Activated naive CD4-positive, alpha-beta T cell treated with anti-CD3 and anti-CD28 coated beads for 36 hours (primary cell): ENCODE results near the gene GLRX3. TPM values are rescaled to one million over a fixed set of nuclear protein-coding genes. Genes with fewer than 3 reads are reported as not detected.
"Not testable (repeated sequence)": the region's sequence is repeated elsewhere in the genome, so short reads cannot be mapped to it uniquely, and the experiment has no call there.

Experiments used
- CTCF ChIA-PET: fragments of 350-600 bp; sonication (Branson Sonifier 250); formaldehyde crosslinking; loops from one replicate; lab custom pipeline; 2021; ENCODE audit warnings: antibody characterized with exemption; lab: Charles Lee
- DNase-seq: peaks from one replicate; pipeline ENCODE4 v3.0.0-alpha.2; 2020
- H3K27ac Mint-ChIP-seq: one replicate; pipeline ENCODE4 v1.8.0; 2021; ENCODE audit warnings: mild to moderate bottlenecking, mixed read lengths
- H3K27me3 Mint-ChIP-seq: one replicate; pipeline ENCODE4 v1.8.0; 2021; ENCODE audit warnings: low read depth, mixed read lengths
- H3K36me3 Mint-ChIP-seq: one replicate; pipeline ENCODE4 v1.8.0; 2021; ENCODE audit warnings: low read depth, mixed read lengths
- H3K4me1 Mint-ChIP-seq: one replicate; pipeline ENCODE4 v1.8.0; 2021; ENCODE audit warnings: low read depth, mixed read lengths
- H3K4me3 Mint-ChIP-seq: one replicate; pipeline ENCODE4 v1.8.0; 2021; ENCODE audit warnings: mild to moderate bottlenecking, moderate library complexity, mixed read lengths
- H3K9me3 Mint-ChIP-seq: one replicate; pipeline ENCODE4 v1.8.0; 2021; ENCODE audit warnings: mixed read lengths
- intact Hi-C: fragments of 100-400 bp; cut with micrococcal nuclease; formaldehyde crosslinking; loops from one replicate; pipeline ENCODE4 v1.15.1; 2023
- total RNA-seq, 2 experiments: library from RNA; stranded (reverse); gene quantifications; one replicate each; pipeline ENCODE4 v1.2.3, GENCODE V29; 2021

Gene GLRX3
- total RNA-seq, 2 experiments from 2014 or later, result 86.2 to 86.5 TPM

- peaks cover 25% of the 10 kb centered on the region for H3K4me1 Mint-ChIP-seq
- no peak overlapping the region for H3K27ac Mint-ChIP-seq
- DNase-seq, result no peak
- no peaks in the 10 kb centered on the region for H3K27me3 Mint-ChIP-seq
- H3K36me3 Mint-ChIP-seq, result peaks cover 13% of the 10 kb centered on the region
- CTCF ChIA-PET, result no interaction called here
- H3K9me3 Mint-ChIP-seq, result peaks cover 11% of the 10 kb centered on the region
- H3K4me3 Mint-ChIP-seq, result peak overlapping the region; percentile 83
- intact Hi-C loops, result no loop called here
Measured at GRCh38 chr10:130112821-130113220, 23.4 kb upstream of the GLRX3 start.

GRCh38 chr10:130116942-130117341 lies 19.2 kb upstream of the GLRX3 start:
- CTCF ChIA-PET, DNase-seq, intact Hi-C loops, H3K27me3 Mint-ChIP-seq, H3K27ac Mint-ChIP-seq, H3K4me1 Mint-ChIP-seq, H3K4me3 Mint-ChIP-seq: not testable (repeated sequence)
- Mint-ChIP-seq H3K36me3 (peaks cover 11% of the 10 kb centered on the region), H3K9me3 (peaks cover 13% of the 10 kb centered on the region)

GRCh38 chr10:130117535-130117934 lies 18.7 kb upstream of the GLRX3 start:
- H3K4me1 Mint-ChIP-seq, DNase-seq, intact Hi-C loops, H3K36me3 Mint-ChIP-seq, H3K27me3 Mint-ChIP-seq, H3K4me3 Mint-ChIP-seq, CTCF ChIA-PET, H3K27ac Mint-ChIP-seq: not testable (repeated sequence)
- H3K9me3 Mint-ChIP-seq, result peaks cover 13% of the 10 kb centered on the region

- H3K27ac Mint-ChIP-seq, result no peak overlapping the region
- CTCF ChIA-PET, result interaction anchor here (1.3 kb wide), 1 partner anchor 12 kb away, joined by 8 read pairs; no protein-coding TSS in a partner anchor
- intact Hi-C loops, result no loop called here
- no peaks in the 10 kb centered on the region for H3K4me1 Mint-ChIP-seq
- no peak overlapping the region for H3K4me3 Mint-ChIP-seq
- peaks cover 3% of the 10 kb centered on the region for H3K27me3 Mint-ChIP-seq
- DNase-seq, result no peak
- peaks cover 9% of the 10 kb centered on the region for H3K9me3 Mint-ChIP-seq
- no peaks in the 10 kb centered on the region for H3K36me3 Mint-ChIP-seq
Measured at GRCh38 chr10:130121486-130122079, 14.6 kb upstream of the GLRX3 start.

- H3K27ac Mint-ChIP-seq, result no peak overlapping the region
- intact Hi-C loops, result loop anchor here (1.0 kb wide), 4 partner anchors 16 to 1096 kb away; no protein-coding TSS in a partner anchor
- CTCF ChIA-PET, result interaction anchor here (0.6 to 1.9 kb wide), 16 partner anchors 9 to 845 kb away, joined by 3 to 11 read pairs (median 4); partner anchors contain the start of genes C10orf143 and GLRX3
- peak; percentile 73 for DNase-seq
- no peak overlapping the region for H3K4me3 Mint-ChIP-seq
- H3K4me1 Mint-ChIP-seq, result peaks cover 5% of the 10 kb centered on the region
- no peaks in the 10 kb centered on the region for H3K36me3 Mint-ChIP-seq
- peaks cover 26% of the 10 kb centered on the region for H3K27me3 Mint-ChIP-seq
- no peaks in the 10 kb centered on the region for H3K9me3 Mint-ChIP-seq
Measured at GRCh38 chr10:130127364-130128061, 8.7 kb upstream of the GLRX3 start.

GRCh38 chr10:130128062-130128781 lies 8.0 kb upstream of the GLRX3 start:
- no peak overlapping the region for H3K4me3 Mint-ChIP-seq
- no peaks in the 10 kb centered on the region for H3K9me3 Mint-ChIP-seq
- intact Hi-C loops, result no loop called here
- no peaks in the 10 kb centered on the region for H3K36me3 Mint-ChIP-seq
- CTCF ChIA-PET, result interaction anchor here (0.6 to 1.9 kb wide), 17 partner anchors 8 to 1061 kb away, joined by 3 to 10 read pairs (median 4); partner anchors contain the start of genes C10orf143 and GLRX3
- no peak overlapping the region for H3K27ac Mint-ChIP-seq
- peaks cover 5% of the 10 kb centered on the region for H3K4me1 Mint-ChIP-seq
- H3K27me3 Mint-ChIP-seq, result peaks cover 26% of the 10 kb centered on the region
- DNase-seq, result no peak

GRCh38 chr10:130128922-130129321 lies 7.3 kb upstream of the GLRX3 start:
- H3K36me3 Mint-ChIP-seq, result no peaks in the 10 kb centered on the region
- peaks cover 5% of the 10 kb centered on the region for H3K4me1 Mint-ChIP-seq
- intact Hi-C loops, result no loop called here
- H3K27ac Mint-ChIP-seq, result no peak overlapping the region
- no peak for DNase-seq
- H3K27me3 Mint-ChIP-seq, result peaks cover 26% of the 10 kb centered on the region
- no peak overlapping the region for H3K4me3 Mint-ChIP-seq
- CTCF ChIA-PET, result interaction anchor here (0.9 to 1.7 kb wide), 6 partner anchors 9 to 240 kb away, joined by 3 to 7 read pairs (median 3); no protein-coding TSS in a partner anchor
- H3K9me3 Mint-ChIP-seq, result no peaks in the 10 kb centered on the region

- DNase-seq, result no peak
- intact Hi-C loops, result loop anchor here (1.0 to 2.0 kb wide), 3 partner anchors 24 to 668 kb away; partner anchors contain the start of gene MGMT
- no peaks in the 10 kb centered on the region for H3K9me3 Mint-ChIP-seq
- no peak overlapping the region for H3K27ac Mint-ChIP-seq
- peaks cover 12% of the 10 kb centered on the region for H3K27me3 Mint-ChIP-seq
- H3K4me3 Mint-ChIP-seq, result peak overlapping the region; percentile 91
- H3K4me1 Mint-ChIP-seq, result peaks cover 42% of the 10 kb centered on the region
- CTCF ChIA-PET, result interaction anchor here (1.7 to 3.3 kb wide), 2 partner anchors 8 to 25 kb away, joined by 7 to 21 read pairs; partner anchors contain the start of gene C10orf143
- peaks cover 4% of the 10 kb centered on the region for H3K36me3 Mint-ChIP-seq
Measured at GRCh38 chr10:130135676-130136225, 440 bp upstream of the GLRX3 start.

GRCh38 chr10:130137090-130137448 lies 878 bp downstream of the GLRX3 start:
- no peaks in the 10 kb centered on the region for H3K27me3 Mint-ChIP-seq
- CTCF ChIA-PET, result interaction anchor here (0.9 to 3.3 kb wide), 3 partner anchors 9 to 26 kb away, joined by 4 to 21 read pairs (median 7); partner anchors contain the start of gene C10orf143
- peak overlapping the region; percentile 81 for H3K4me3 Mint-ChIP-seq
- no peak overlapping the region for H3K27ac Mint-ChIP-seq
- no peaks in the 10 kb centered on the region for H3K9me3 Mint-ChIP-seq
- peaks cover 54% of the 10 kb centered on the region for H3K4me1 Mint-ChIP-seq
- DNase-seq, result no peak
- intact Hi-C loops, result loop anchor here (2.0 kb wide), 1 partner anchor 42 kb away; no protein-coding TSS in a partner anchor
- peaks cover 5% of the 10 kb centered on the region for H3K36me3 Mint-ChIP-seq

- no peak for DNase-seq
- Mint-ChIP-seq H3K4me3 (peak overlapping the region; percentile 81), H3K4me1 (peaks cover 62% of the 10 kb centered on the region), H3K27ac (peak overlapping the region; percentile 15), H3K9me3 (no peaks in the 10 kb centered on the region), H3K27me3 (no peaks in the 10 kb centered on the region), H3K36me3 (peaks cover 12% of the 10 kb centered on the region)
- CTCF ChIA-PET, result interaction anchor here (0.9 to 3.3 kb wide), 2 partner anchors 10 to 27 kb away, joined by 4 to 21 read pairs; partner anchors contain the start of gene C10orf143
- intact Hi-C loops, result loop anchor here (2.0 kb wide), 1 partner anchor 41 kb away; no protein-coding TSS in a partner anchor
Measured at GRCh38 chr10:130137659-130138478, 1.7 kb downstream of the GLRX3 start.

- DNase-seq, result peak; percentile 26
- peaks cover 66% of the 10 kb centered on the region for H3K4me1 Mint-ChIP-seq
- no peaks in the 10 kb centered on the region for H3K27me3 Mint-ChIP-seq
- H3K9me3 Mint-ChIP-seq, result no peaks in the 10 kb centered on the region
- peak overlapping the region; percentile 81 for H3K4me3 Mint-ChIP-seq
- peaks cover 13% of the 10 kb centered on the region for H3K36me3 Mint-ChIP-seq
- intact Hi-C loops, result no loop called here
- CTCF ChIA-PET, result interaction anchor here (3.3 kb wide), 1 partner anchor 28 kb away, joined by 21 read pairs; the partner anchor contains the start of gene C10orf143
- H3K27ac Mint-ChIP-seq, result peak overlapping the region; percentile 15
Measured at GRCh38 chr10:130138479-130138866, 2.3 kb downstream of the GLRX3 start.
